Activated gamma-delta T cell (primary cell): ENCODE measurements around the gene ANKS1A.
"Not testable (repeated sequence)": the region's sequence is repeated elsewhere in the genome, so short reads cannot be mapped to it uniquely, and the experiment has no call there.

Experiments
- DNase-seq: peaks from one replicate; lab custom pipeline; 2025; lab: John Stamatoyannopoulos, UW

Gene ANKS1A

GRCh38 chr6:34885837-34886236 lies 3.2 kb upstream of the ANKS1A start:
- DNase-seq: not testable (repeated sequence)

DNA sequence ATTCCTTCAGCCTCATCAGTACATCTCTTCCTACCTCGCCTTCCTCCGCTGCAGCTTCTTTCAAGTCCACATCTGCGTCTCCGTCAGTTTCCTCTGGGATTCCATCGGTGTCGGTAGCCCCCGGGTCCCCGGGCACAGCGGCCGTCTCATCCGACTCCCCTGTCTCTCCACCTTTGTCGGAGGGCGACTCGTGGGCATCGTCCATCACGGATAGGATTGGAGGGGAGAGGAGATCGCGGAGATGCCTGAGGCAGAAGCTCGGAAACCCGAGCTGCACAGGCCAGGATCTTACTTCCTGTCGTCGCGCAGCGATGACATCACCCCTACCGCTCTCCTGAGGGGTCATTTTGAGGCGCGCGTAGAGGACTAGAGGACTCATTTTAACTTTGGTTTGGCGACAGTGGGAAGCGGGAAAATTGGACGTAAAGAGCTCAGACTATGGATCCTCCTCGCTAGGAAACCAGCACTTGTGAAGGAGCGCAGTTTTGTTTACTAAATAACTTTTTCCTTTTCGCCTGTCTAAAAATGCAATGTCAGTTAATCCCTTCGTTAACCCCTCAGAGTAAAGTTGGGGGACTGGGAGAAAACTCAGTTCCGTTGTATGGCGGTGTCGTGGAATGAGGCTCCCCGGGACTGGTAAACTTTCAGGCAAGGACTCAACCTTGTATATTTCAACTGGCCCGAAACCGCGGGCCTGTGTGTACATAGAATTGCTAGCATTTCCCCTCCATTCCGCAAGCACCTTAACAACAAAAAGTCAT lies 1.1 kb upstream of the ANKS1A start, which contains the start of gene TAF11:
Gene TAF11 (minus strand): TSS at position 290 of the 761 bp plus-strand sequence. CDS start 85 bp downstream, at position 205.
- DNase-seq: peak; percentile 47

DNA sequence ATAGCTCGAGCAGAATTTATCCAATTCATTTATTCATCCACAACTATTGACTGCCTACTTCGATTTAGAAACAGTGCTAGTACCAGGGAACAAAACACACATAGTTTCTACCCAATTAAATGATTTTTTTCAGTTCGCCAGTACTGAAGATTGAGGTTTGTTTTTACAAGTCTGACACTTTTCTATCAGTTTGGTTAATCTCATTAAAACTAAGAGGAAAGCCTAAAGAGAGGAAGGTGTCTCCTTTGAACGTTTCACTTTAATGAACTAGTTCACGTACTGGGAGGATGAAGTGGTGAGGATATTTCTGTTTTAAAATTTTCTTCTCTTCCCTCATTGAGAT lies 570 bp upstream of the ANKS1A start:
- no peak for DNase-seq

DNA sequence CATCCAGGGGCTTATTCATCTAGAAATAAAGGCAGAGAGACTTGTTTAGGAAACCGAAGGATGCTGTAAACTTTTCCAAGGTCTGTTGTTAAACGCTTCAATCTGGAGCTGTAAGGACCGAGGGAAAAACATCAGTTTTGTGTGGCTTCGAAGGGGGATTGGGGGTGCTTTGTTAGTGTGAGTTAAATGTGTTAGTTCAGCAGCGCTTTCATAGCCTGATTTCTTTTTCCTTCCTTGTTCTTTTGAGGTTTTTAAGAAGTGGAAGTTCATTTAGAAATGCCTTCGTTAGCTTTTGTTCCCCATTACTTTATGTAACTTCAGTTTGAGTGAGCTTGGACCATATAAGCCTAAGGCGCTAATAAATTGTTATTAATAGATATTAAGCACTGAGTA lies 1.5 kb downstream of the ANKS1A start:
- no peak for DNase-seq

- DNase-seq: no peak
Measured at GRCh38 chr6:34891296-34891695, 2.2 kb downstream of the ANKS1A start.

GRCh38 chr6:34894693-34895092 lies 5.6 kb downstream of the ANKS1A start:
- DNase-seq: no peak

GRCh38 chr6:34897130-34897529 lies 8.1 kb downstream of the ANKS1A start:
- DNase-seq: no peak

- no peak for DNase-seq
Measured at GRCh38 chr6:34897716-34898115, 8.7 kb downstream of the ANKS1A start.

DNA sequence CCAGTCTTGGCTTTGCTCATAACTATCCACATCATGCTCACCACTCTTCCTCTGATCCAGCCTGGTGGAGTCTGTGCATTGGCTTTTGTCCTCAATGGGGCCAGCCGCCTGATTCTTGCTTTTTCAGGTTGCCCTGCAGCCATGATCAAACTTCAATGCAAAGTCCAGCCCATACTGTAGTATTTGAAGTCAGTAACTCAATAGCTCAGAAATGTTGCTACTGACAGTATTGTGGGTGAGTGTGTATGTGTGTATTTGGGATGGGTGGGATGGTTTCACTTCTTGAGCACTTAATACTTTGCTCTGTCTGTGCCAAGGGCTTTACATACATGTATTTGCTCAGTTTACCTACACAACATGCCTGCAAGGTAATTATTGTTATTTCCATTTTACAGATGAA lies 10.7 kb downstream of the ANKS1A start:
- DNase-seq: not testable (repeated sequence)

DNA sequence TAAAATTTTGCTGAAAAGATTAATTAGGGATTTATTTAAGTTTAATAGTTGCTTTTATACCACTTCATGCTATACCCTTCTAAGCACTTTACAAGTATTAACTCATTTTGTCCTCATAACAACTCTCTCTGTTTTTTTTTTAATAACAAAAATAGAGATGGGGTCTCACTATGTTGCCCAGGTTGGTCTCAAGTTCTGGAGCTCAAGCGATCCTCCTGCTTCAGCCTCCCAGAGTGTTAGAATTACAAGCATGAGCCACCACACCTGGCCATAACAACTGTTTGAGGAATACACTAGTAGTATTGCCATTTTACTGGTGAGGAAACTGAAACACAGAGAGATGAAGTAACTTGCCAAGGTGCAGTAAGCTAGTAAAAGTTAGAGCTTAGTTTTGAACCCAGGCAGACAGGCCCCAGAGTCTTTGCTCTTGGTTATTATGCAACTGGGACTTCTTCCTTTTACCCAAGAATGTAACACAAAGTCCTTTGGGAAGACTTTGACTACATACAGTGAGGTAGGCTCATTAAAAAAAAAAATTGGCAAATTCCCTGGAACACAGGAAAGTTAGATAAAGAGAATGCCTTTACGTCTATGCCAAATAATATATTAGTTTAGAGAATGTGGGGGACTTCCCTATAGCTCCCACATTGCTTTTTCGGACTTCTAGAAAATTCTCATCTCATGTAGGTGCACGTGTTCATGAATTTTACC lies 11.4 kb downstream of the ANKS1A start:
- no peak for DNase-seq

- no peak for DNase-seq
Measured at GRCh38 chr6:34901930-34902329, 12.9 kb downstream of the ANKS1A start.

DNA sequence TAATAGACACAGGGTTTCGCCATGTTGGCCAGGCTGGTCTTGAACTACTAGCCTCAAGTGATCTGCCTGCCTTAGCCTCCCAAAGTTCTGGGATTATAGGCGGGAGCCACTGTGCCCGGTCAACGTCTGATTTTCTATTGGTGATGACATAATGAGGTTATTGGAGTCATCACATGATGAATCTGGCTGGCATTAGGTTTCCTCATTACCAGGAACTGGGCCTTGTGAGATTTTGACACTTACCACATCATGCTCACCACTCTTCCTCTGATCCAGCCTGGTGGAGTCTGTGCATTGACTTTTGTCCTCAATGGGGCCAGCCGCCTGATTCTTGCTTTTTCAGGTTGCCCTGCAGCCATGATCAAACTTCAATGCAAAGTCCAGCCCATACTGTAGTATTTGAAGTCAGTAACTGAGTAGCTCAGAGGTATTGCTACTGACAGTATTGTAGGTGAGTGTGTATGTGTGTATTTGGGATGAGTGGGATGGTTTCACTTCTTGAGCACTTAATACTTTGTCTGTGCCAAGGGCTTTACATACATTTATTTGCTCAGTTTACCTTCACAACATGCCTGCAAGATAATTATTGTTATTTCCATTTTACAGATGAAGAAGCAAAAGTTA lies 16.0 kb downstream of the ANKS1A start:
- DNase-seq: no peak

DNA sequence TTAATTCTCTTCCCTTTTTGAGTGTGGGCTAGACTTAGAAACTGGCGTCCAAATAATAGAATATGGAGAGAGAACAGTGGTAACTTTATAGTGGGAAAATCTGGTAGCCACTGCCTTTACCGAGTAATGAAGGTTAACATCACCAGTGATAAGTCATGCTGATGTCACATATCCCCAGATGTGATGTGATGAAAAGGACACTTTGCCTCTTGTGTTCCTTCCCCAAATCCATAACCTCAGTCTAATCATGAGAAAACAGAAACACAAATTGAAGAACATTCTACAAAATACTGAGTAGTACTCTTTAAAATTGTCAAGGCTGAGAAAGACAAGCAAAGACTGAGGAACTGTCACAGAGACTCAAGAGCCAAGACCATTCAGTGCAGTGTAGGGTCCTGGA lies 17.8 kb downstream of the ANKS1A start:
- DNase-seq: no peak

DNA sequence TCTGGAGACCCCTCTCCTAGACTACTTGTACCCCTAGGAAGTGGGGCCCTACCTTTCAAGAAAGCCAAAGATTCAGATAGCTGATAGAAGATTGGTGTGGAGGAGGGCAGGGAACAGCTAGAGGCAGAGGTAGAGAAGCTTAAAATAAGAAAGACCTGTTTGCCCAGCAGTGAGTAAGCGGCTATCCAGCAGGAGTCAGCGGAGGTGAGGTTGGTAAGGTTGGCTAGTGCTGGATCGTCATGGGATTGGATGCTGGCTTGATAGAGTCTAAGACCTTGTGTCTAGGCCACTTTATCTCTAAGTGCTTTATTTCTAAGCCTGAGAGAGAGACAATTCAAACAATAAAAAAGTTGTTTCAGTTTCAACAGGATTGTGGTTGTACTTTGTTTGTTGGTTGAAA lies 19.1 kb downstream of the ANKS1A start:
- no peak for DNase-seq

DNA sequence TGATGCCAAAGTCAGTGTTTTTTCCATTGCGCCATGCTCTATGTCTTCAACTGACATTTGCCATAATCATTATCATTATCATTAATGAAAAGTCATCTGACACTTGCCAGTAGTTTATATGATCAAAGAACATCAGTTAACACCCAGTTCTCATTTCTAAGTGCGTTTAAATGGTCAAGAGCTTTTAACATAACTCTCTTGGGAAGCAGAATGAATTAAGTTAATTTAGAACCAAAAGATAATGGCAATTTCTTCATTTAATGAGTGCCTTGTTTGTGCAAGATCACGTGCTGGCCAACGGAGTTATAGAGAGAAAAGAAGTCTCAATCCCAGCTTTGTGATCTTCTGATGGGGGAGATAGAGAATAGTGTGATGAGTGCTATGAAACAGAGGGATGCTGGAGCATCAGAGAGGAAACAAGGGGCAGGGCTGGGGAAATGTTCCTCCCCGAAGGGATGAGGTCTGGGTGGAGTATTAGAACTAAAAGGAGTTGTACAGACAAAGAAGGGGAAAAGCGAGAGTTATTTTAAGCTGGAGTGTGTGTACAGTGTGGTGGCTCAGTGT lies 20.3 kb downstream of the ANKS1A start:
- no peak for DNase-seq

DNA sequence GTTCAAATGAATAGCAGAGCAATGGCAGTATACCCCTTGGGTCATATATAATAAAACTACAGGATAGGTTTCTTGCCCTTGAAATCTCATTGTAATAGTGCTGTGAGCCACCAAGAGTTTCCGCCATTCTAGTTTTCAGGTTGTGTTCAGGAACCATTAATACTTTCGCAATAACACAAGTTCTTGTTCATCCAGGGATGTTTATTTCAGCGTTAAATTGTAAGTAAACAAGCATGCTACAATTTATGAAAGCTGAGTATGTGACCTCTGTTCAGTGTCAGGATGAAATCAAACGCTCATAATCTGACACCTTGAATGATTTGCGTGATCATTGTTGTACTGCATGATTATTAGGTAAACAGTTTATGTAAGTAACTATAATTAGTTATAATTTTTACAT lies 22.8 kb downstream of the ANKS1A start:
- DNase-seq: no peak

DNA sequence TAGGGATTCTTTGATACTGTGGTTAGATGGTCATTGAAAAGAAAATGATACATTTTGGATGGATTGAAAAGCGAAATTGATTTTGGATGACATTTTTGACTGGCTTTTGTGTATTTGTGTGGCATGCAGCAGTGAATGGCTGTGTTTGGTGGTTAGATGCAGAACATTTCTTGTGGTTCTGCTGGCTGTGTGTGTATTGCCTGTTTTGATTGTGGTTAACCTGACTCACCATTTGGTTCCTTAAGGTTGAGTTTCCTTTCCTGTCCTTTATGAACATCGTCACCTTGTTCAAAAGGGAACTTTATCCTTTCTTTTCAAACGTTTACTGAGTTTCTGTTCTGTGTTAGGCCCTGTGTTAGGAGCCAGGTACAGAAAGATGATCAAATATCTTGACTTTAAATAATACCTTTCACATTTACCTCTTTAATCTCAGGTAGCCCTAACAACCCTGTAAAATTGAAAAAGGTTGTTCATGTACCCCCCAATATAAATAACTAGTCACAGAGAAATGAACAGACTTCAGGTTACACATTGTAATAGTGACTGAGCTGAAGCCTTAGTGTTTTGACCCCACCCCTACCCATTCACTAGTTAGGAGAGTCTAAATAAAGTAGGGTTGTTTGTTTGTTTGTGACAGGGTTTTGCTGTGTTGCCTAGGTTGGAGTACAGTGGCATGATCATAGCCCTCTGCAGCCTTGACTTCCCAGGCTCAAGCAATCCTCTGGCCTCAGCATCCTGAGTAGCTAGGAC lies 23.8 kb downstream of the ANKS1A start:
- no peak for DNase-seq

- DNase-seq: no peak
Measured at GRCh38 chr6:34914358-34914757, 25.3 kb downstream of the ANKS1A start.

DNA sequence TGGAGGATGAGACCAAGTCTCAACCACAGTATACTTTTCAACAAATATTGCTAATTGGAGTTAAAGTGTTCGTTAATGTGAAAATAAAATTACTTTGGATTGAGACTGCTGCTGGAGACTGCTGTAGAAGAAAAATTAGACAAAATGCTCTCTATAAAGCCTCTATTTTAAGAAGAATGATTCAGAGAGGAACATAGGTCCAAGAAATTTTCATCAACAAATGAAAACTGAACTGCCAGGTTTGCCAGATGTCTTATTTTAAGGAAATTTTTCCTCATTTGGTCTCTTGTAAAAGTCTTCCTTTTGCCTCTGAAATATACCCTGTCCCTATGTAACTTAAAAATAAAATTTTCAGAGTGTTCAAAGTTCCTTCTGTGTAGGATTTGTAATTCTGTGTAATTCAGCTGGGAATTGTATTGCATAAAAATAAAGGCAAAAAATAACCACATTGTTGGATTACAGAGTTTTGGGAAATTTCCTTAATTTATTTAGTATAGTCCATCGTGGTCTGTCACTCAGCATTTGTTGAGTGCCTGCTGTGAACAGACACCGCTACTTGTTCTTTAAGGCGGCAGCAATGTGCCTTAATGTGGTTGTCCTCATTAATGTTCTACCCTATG lies 27.4 kb downstream of the ANKS1A start:
- DNase-seq: no peak

GRCh38 chr6:34917626-34918285 lies 28.7 kb downstream of the ANKS1A start:
- DNase-seq: no peak

GRCh38 chr6:34919651-34920050 lies 30.6 kb downstream of the ANKS1A start:
- no peak for DNase-seq
